ENCODE measurements around the gene AGAP3.

The AGAP3 gene

DNA sequence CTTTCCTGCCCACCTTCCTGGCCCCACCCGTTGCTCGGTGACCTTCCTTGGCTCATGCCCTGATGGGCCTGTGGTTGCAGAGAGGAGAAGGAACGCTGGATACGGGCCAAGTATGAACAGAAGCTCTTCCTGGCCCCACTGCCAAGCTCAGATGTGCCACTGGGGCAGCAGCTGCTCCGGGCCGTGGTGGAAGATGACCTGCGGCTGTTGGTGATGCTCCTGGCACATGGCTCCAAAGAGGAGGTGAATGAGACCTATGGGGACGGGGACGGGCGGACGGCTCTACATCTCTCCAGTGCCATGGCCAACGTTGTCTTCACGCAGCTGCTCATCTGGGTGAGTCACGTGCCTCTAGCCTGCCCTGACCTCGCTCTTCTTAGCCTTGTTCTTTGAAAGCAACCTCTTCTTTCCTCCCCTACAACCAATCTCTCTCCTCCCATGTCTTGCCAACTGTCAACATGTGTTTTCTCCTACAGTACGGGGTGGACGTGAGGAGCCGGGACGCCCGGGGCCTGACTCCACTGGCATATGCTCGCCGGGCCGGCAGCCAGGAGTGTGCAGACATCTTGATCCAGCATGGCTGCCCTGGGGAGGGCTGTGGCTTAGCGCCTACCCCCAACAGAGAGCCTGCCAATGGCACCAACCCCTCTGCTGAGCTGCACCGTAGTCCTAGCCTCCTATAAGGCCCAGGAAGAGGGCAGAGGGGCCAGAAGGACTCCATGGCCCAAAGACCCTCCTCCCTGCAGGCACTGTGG, 57.2 kb downstream of the AGAP3 start:
- Histone ChIP-seq H2BK12ac (ENCODE audit: low read length) (no peak overlapping the region), H3K4me3 (ENCODE audit: low read length in 2 of 2) (peak overlapping the region in 1 of 2 donors; percentile 52), H3K4me1 (ENCODE audit: control insufficient read depth in 2 of 2, insufficient read depth in 1 of 2, low read depth in 1 of 2, low read length in 2 of 2) (peaks cover 0 to 13% of the 10 kb centered on the region in 2 donors), H2BK120ac (ENCODE audit: low read depth, low read length) (no peak overlapping the region), H3K18ac (ENCODE audit: low read length) (no peak overlapping the region), H2AK5ac (ENCODE audit: low read depth, low read length) (no peak overlapping the region), H4K8ac (ENCODE audit: low read depth, low read length) (no peak overlapping the region), H2BK15ac (ENCODE audit: low read length) (no peak overlapping the region), H2AFZ (ENCODE audit: low read length) (no peak overlapping the region), H3K79me1 (ENCODE audit: low read depth, low read length) (no peaks in the 10 kb centered on the region), H3K9ac (ENCODE audit: low read depth, low read length, poor library complexity) (no peak overlapping the region), H3K14ac (ENCODE audit: low read length) (no peak overlapping the region), H3K36me3 (replicated peaks in 1 of 2; ENCODE audit: control insufficient read depth in 2 of 2, insufficient read depth in 2 of 2, low read length in 2 of 2) (peaks cover 23 to 62% of the 10 kb centered on the region in 2 donors), H3K27ac (replicated peaks; ENCODE audit: low read length) (no peak overlapping the region), H3K4ac (ENCODE audit: low read length) (no peak overlapping the region), H3K4me2 (ENCODE audit: insufficient read depth, low read length, poor library complexity, severe bottlenecking) (no peak overlapping the region), H4K91ac (ENCODE audit: low read depth, low read length, poor library complexity) (no peak overlapping the region), H3K9me3 (replicated peaks in 1 of 2; ENCODE audit: control insufficient read depth in 2 of 2, insufficient read depth in 1 of 2, low read depth in 1 of 2, low read length in 2 of 2) (no peaks in the 10 kb centered on the region), H3K23ac (ENCODE audit: low read depth, low read length, poor library complexity) (peak overlapping the region; percentile 29), H2BK5ac (ENCODE audit: low read length) (no peak overlapping the region), H3K27me3 (ENCODE audit: control insufficient read depth in 3 of 3, insufficient read depth in 3 of 3, low read depth in 1 of 3, low read length in 3 of 3) (peaks cover 0 to 1% (median 0%) of the 10 kb centered on the region in 3 experiments)
- DNase-seq (ENCODE audit: low spot score): no peak
- WGBS, 2 donors (ENCODE audit: extremely low coverage in 2 of 2, insufficient read length in 2 of 2, insufficient replicate concordance in 1 of 2): no CpG with 5 or more reads among the region's 25 CpGs

DNA sequence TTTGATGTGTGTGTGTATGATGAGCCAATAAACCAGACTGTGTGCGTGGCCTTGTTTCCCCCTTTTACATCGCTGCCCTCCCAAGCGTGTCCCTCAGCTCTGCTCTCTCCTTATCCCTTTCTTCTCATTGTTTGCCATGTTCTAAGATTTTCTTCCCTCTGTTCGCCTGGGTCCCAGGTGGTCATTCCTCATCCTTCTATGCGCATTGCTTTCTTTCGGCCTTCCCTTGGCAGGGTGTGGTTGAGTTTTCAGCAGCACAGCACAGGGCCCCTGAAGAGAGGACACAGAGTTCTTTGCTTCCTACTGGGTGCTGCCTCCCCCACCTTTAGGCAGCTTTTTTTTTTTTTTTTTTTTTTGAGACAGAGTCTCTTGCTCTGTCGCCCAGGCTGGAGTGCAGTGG, 58.1 kb downstream of the AGAP3 start:
- DNase-seq (ENCODE audit: low spot score): no peak
- H3K9me3 ChIP-seq (replicated peaks in 1 of 2; ENCODE audit: control insufficient read depth in 2 of 2, insufficient read depth in 1 of 2, low read depth in 1 of 2, low read length in 2 of 2): no peaks in the 10 kb centered on the region
- H3K23ac ChIP-seq (ENCODE audit: low read depth, low read length, poor library complexity): no peak overlapping the region
- no peak overlapping the region for H3K9ac ChIP-seq (ENCODE audit: low read depth, low read length, poor library complexity)
- no peak overlapping the region for H2BK15ac ChIP-seq (ENCODE audit: low read length)
- no peaks in the 10 kb centered on the region for H3K79me1 ChIP-seq (ENCODE audit: low read depth, low read length)
- no peak overlapping the region for H2BK5ac ChIP-seq (ENCODE audit: low read length)
- no peak overlapping the region for H2AFZ ChIP-seq (ENCODE audit: low read length)
- no CpG with 5 or more reads among the region's 7 CpGs for WGBS, 2 donors (ENCODE audit: extremely low coverage in 2 of 2, insufficient read length in 2 of 2, insufficient replicate concordance in 1 of 2)
- no peak overlapping the region for H4K91ac ChIP-seq (ENCODE audit: low read depth, low read length, poor library complexity)
- peaks cover 0 to 6% of the 10 kb centered on the region in 2 donors for H3K4me1 ChIP-seq (ENCODE audit: control insufficient read depth in 2 of 2, insufficient read depth in 1 of 2, low read depth in 1 of 2, low read length in 2 of 2)
- no peak overlapping the region for H3K18ac ChIP-seq (ENCODE audit: low read length)
- no peak overlapping the region for H3K14ac ChIP-seq (ENCODE audit: low read length)
- no peak overlapping the region for H2AK5ac ChIP-seq (ENCODE audit: low read depth, low read length)
- peaks cover 23 to 55% of the 10 kb centered on the region in 2 donors for H3K36me3 ChIP-seq (replicated peaks in 1 of 2; ENCODE audit: control insufficient read depth in 2 of 2, insufficient read depth in 2 of 2, low read length in 2 of 2)
- H2BK12ac ChIP-seq (ENCODE audit: low read length): no peak overlapping the region
- no peak overlapping the region for H3K4ac ChIP-seq (ENCODE audit: low read length)
- peaks cover 0 to 11% (median 0%) of the 10 kb centered on the region in 3 experiments for H3K27me3 ChIP-seq (ENCODE audit: control insufficient read depth in 3 of 3, insufficient read depth in 3 of 3, low read depth in 1 of 3, low read length in 3 of 3)
- H4K8ac ChIP-seq (ENCODE audit: low read depth, low read length): no peak overlapping the region
- no peak overlapping the region for H3K4me2 ChIP-seq (ENCODE audit: insufficient read depth, low read length, poor library complexity, severe bottlenecking)
- no peak overlapping the region for H3K27ac ChIP-seq (replicated peaks; ENCODE audit: low read length)
- no peak overlapping the region for H3K4me3 ChIP-seq (ENCODE audit: low read length in 2 of 2)
- H2BK120ac ChIP-seq (ENCODE audit: low read depth, low read length): no peak overlapping the region

DNA sequence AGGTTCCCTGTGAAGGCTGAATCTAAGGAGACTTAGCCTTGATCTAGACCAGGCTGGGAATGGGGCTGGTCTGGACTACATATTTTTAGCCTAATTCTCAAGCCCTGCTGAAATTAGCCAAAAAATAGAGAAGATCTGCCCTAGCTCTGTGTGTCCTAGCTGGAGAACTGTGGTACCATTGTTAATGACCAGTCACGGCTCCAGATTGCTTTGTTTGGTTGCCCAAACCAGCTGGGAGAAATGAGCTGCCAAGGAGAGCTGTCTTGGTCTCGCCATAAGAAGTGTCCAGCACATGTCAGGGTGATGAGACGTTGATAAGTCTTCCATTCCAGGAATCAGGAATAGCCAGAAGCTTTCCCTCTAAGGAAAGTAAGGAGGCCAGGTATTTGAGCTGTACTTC, 60.5 kb downstream of the AGAP3 start:
- Histone ChIP-seq H2BK120ac (ENCODE audit: low read depth, low read length) (no peak overlapping the region), H2BK15ac (ENCODE audit: low read length) (no peak overlapping the region), H3K36me3 (replicated peaks in 1 of 2; ENCODE audit: control insufficient read depth in 2 of 2, insufficient read depth in 2 of 2, low read length in 2 of 2) (peaks cover 19 to 33% of the 10 kb centered on the region in 2 donors), H3K4ac (ENCODE audit: low read length) (no peak overlapping the region), H3K18ac (ENCODE audit: low read length) (no peak overlapping the region), H3K4me2 (ENCODE audit: insufficient read depth, low read length, poor library complexity, severe bottlenecking) (no peak overlapping the region), H3K9me3 (replicated peaks in 1 of 2; ENCODE audit: control insufficient read depth in 2 of 2, insufficient read depth in 1 of 2, low read depth in 1 of 2, low read length in 2 of 2) (no peaks in the 10 kb centered on the region), H3K27me3 (ENCODE audit: control insufficient read depth in 3 of 3, insufficient read depth in 3 of 3, low read depth in 1 of 3, low read length in 3 of 3) (peaks cover 0 to 34% (median 0%) of the 10 kb centered on the region in 3 experiments), H3K79me1 (ENCODE audit: low read depth, low read length) (no peaks in the 10 kb centered on the region), H2BK5ac (ENCODE audit: low read length) (no peak overlapping the region), H2BK12ac (ENCODE audit: low read length) (no peak overlapping the region), H3K14ac (ENCODE audit: low read length) (no peak overlapping the region), H3K9ac (ENCODE audit: low read depth, low read length, poor library complexity) (no peak overlapping the region), H2AFZ (ENCODE audit: low read length) (no peak overlapping the region), H3K23ac (ENCODE audit: low read depth, low read length, poor library complexity) (no peak overlapping the region), H4K8ac (ENCODE audit: low read depth, low read length) (no peak overlapping the region), H4K91ac (ENCODE audit: low read depth, low read length, poor library complexity) (no peak overlapping the region), H3K4me1 (ENCODE audit: control insufficient read depth in 2 of 2, insufficient read depth in 1 of 2, low read depth in 1 of 2, low read length in 2 of 2) (peaks cover 0 to 6% of the 10 kb centered on the region in 2 donors), H3K4me3 (ENCODE audit: low read length in 2 of 2) (no peak overlapping the region), H2AK5ac (ENCODE audit: low read depth, low read length) (no peak overlapping the region), H3K27ac (replicated peaks; ENCODE audit: low read length) (no peak overlapping the region)
- no CpG with 5 or more reads among the region's 3 CpGs for WGBS, 2 donors (ENCODE audit: extremely low coverage in 2 of 2, insufficient read length in 2 of 2, insufficient replicate concordance in 1 of 2)
- no peak for DNase-seq (ENCODE audit: low spot score)

DNA sequence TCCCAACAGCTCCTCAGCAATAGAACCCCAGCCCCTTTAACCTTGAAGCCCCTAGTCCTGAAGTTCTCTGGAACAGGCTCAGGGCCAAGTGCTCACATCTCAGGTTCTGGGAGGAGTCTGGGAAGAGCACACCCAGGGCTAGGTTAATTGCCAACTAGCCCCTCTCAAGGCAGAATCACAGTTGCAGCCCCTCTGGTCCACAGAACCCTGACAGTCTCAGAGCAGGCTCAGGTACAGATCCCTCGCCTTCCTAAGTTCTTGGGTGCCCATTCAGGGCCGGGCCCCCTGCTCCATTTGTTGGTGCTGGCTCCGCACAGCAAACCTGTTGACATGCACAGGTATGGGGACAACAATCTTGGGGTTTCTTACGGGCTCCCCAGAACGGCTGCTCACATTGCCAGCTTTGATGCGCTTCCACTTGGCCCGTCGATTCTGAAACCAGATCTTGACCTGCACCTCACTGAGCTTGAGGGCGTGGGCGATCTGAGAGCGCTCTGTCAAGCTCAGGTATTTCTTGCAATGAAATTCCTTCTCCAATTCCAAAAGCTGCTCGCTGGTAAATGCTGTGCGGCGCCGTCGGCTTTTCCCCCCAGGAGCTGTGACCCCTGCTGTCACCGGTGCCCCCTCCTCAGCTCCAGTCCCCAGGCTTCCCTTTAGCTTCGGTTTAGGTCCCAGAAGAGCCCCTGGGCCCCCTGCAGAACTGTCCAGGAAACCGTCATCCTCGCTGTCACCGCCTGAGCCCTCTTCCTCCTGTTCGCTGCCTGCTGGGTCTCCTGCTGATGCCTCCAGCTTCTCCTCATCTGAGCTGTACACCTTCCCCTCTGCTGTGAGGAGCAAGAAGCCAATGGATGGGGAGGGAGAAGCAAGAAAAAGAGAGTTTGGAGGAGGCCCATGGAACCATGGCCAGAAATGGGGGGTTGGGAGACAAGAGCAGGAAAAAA, 62.3 kb downstream of the AGAP3 start:
- no peaks in the 10 kb centered on the region for H3K79me1 ChIP-seq (ENCODE audit: low read depth, low read length)
- DNase-seq (ENCODE audit: low spot score): no peak
- H3K4ac ChIP-seq (ENCODE audit: low read length): no peak overlapping the region
- no peak overlapping the region for H3K4me3 ChIP-seq (ENCODE audit: low read length in 2 of 2)
- H2BK15ac ChIP-seq (ENCODE audit: low read length): no peak overlapping the region
- H2BK12ac ChIP-seq (ENCODE audit: low read length): no peak overlapping the region
- peaks cover 9 to 15% of the 10 kb centered on the region in 2 donors for H3K36me3 ChIP-seq (replicated peaks in 1 of 2; ENCODE audit: control insufficient read depth in 2 of 2, insufficient read depth in 2 of 2, low read length in 2 of 2)
- no peak overlapping the region for H2BK5ac ChIP-seq (ENCODE audit: low read length)
- H3K9me3 ChIP-seq (replicated peaks in 1 of 2; ENCODE audit: control insufficient read depth in 2 of 2, insufficient read depth in 1 of 2, low read depth in 1 of 2, low read length in 2 of 2): no peaks in the 10 kb centered on the region
- no peak overlapping the region for H3K14ac ChIP-seq (ENCODE audit: low read length)
- H3K4me1 ChIP-seq (ENCODE audit: control insufficient read depth in 2 of 2, insufficient read depth in 1 of 2, low read depth in 1 of 2, low read length in 2 of 2): no peaks in the 10 kb centered on the region
- H3K27ac ChIP-seq (replicated peaks; ENCODE audit: low read length): no peak overlapping the region
- no peak overlapping the region for H2BK120ac ChIP-seq (ENCODE audit: low read depth, low read length)
- no peak overlapping the region for H3K9ac ChIP-seq (ENCODE audit: low read depth, low read length, poor library complexity)
- peaks cover 0 to 50% (median 0%) of the 10 kb centered on the region in 3 experiments for H3K27me3 ChIP-seq (ENCODE audit: control insufficient read depth in 3 of 3, insufficient read depth in 3 of 3, low read depth in 1 of 3, low read length in 3 of 3)
- H3K4me2 ChIP-seq (ENCODE audit: insufficient read depth, low read length, poor library complexity, severe bottlenecking): no peak overlapping the region
- no peak overlapping the region for H2AFZ ChIP-seq (ENCODE audit: low read length)
- H2AK5ac ChIP-seq (ENCODE audit: low read depth, low read length): no peak overlapping the region
- no CpG with 5 or more reads among the region's 22 CpGs for WGBS, 2 donors (ENCODE audit: extremely low coverage in 2 of 2, insufficient read length in 2 of 2, insufficient replicate concordance in 1 of 2)
- H4K8ac ChIP-seq (ENCODE audit: low read depth, low read length): no peak overlapping the region
- H3K23ac ChIP-seq (ENCODE audit: low read depth, low read length, poor library complexity): peak overlapping the region; percentile 22
- no peak overlapping the region for H4K91ac ChIP-seq (ENCODE audit: low read depth, low read length, poor library complexity)
- no peak overlapping the region for H3K18ac ChIP-seq (ENCODE audit: low read length)

Data from neuronal stem cell (in vitro differentiated cells).